Endothelial cell of umbilical vein (primary cell): ENCODE results near the gene KCNMA1. TPM values are rescaled to one million over a fixed set of nuclear protein-coding genes. Genes with fewer than 3 reads are reported as not detected.

Source experiments
- BruUV-seq: library from RNA; stranded (reverse); fragments of 400-500 nt; replicated peaks from 2 replicates; lab custom pipeline; 2021; lab: Mats Ljungman, UMichigan
- CTCF ChIA-PET: fragments of 300-600, 350-600 bp; sonication (Branson Sonifier 250); formaldehyde crosslinking; loops from one replicate; lab custom pipeline; 2021; ENCODE audit warnings: antibody characterized with exemption, inconsistent platforms; lab: Charles Lee
- POLR2A ChIA-PET: fragments of 300-600, 350-600 bp; sonication (Branson Sonifier 250); formaldehyde crosslinking; loops from one replicate; lab custom pipeline; 2021; ENCODE audit warnings: antibody characterized with exemption, inconsistent platforms; lab: Charles Lee
- DNase-seq: peaks from one replicate; pipeline ENCODE4 v3.0.0-alpha.2; 2011; ENCODE audit warnings: low read depth, low spot score
- FAIRE-seq: peaks from 2 replicates; lab custom pipeline; 2011; peaks lifted over from hg19 to GRCh38; lab: Jason Lieb, UNC
- H2AFZ ChIP-seq: 2 replicates; pipeline ENCODE4 v1.6.0; 2012; ENCODE audit warnings: low read depth, low read length, control low read depth, inconsistent platforms
- H3K27ac ChIP-seq: 2 replicates; pipeline ENCODE4 v1.5.1; 2011; ENCODE audit warnings: low read depth, mild to moderate bottlenecking, control low read depth, low read length, moderate library complexity; ENCODE audit not compliant: insufficient read depth
- H3K27me3 ChIP-seq, 2 experiments: 2 replicates each; pipeline versions ENCODE4 v1.6.0 to v1.6.1; 2011; ENCODE audit warnings: low read length in 2 of 2, mixed read lengths in 1 of 2; ENCODE audit not compliant: control insufficient read depth in 2 of 2, insufficient read depth in 2 of 2
- H3K36me3 ChIP-seq, 2 experiments: 2 replicates in 1 of 2; 3 replicates in 1 of 2; pipeline ENCODE4 v1.5.1; 2011; ENCODE audit warnings: low read length in 2 of 2, mild to moderate bottlenecking in 1 of 2, moderate library complexity in 1 of 2; ENCODE audit not compliant: control insufficient read depth in 2 of 2, insufficient read depth in 2 of 2; ENCODE audit errors: extremely low read depth in 1 of 2
- H3K4me1 ChIP-seq: 3 replicates; pipeline ENCODE4 v1.5.1; 2011; ENCODE audit warnings: mild to moderate bottlenecking, low read length; ENCODE audit not compliant: control insufficient read depth, insufficient read depth; ENCODE audit errors: extremely low read depth
- H3K4me2 ChIP-seq: 2 replicates; pipeline ENCODE4 v1.6.1; 2011; ENCODE audit warnings: low read length, control low read depth, mixed read lengths; ENCODE audit not compliant: insufficient read depth
- H3K4me3 ChIP-seq, 3 experiments: fragments of 200-600 bp in 1 of 3; sonication (generic), shearing (Covaris generic) in 1 of 3; replicated peaks in 1 of 3; 2 replicates each; pipeline ENCODE4 v1.5.1; 2011 to 2016; ENCODE audit warnings: control low read depth in 3 of 3, low read length in 3 of 3, mild to moderate bottlenecking in 2 of 3, inconsistent platforms in 1 of 3, low read depth in 1 of 3, moderate library complexity in 1 of 3; ENCODE audit not compliant: insufficient read depth in 1 of 3
- H3K79me2 ChIP-seq: 2 replicates; pipeline ENCODE4 v1.6.0; 2012; ENCODE audit warnings: low read length, inconsistent platforms; ENCODE audit not compliant: control insufficient read depth, insufficient read depth
- H3K9ac ChIP-seq: replicated peaks from 2 replicates; pipeline ENCODE3; 2011; ENCODE audit warnings: low read length, control low read depth; ENCODE audit not compliant: insufficient read depth; ENCODE audit errors: extremely low read depth
- H3K9me1 ChIP-seq: replicated peaks from 3 replicates; pipeline ENCODE4 v1.6.0; 2011; ENCODE audit warnings: mild to moderate bottlenecking, low read length; ENCODE audit not compliant: control insufficient read depth, insufficient read depth; ENCODE audit errors: extremely low read depth
- H3K9me3 ChIP-seq: replicated peaks from 2 replicates; pipeline ENCODE4 v1.5.1; 2012; ENCODE audit warnings: low read length, inconsistent platforms; ENCODE audit not compliant: control insufficient read depth, insufficient read depth
- H4K20me1 ChIP-seq: replicated peaks from 2 replicates; pipeline ENCODE3; 2011; ENCODE audit warnings: mild to moderate bottlenecking, low read length; ENCODE audit not compliant: control insufficient read depth, insufficient read depth; ENCODE audit errors: extremely low read depth
- CTCF ChIP-seq, 2 donors: IDR thresholded peaks; 1 replicate in 1 of 2; 2 replicates in 1 of 2; pipeline ENCODE4 v1.5.1; 2011; ENCODE audit warnings: low read length in 2 of 2, mild to moderate bottlenecking in 2 of 2, moderate library complexity in 2 of 2, control low read depth in 1 of 2, inconsistent platforms in 1 of 2, low read depth in 1 of 2; ENCODE audit not compliant: insufficient read depth in 1 of 2; ENCODE audit errors: extremely low read depth in 1 of 2
- EZH2 ChIP-seq: IDR thresholded peaks from 2 replicates; pipeline ENCODE4 v1.6.1; 2012; ENCODE audit warnings: borderline replicate concordance, low read depth, mild to moderate bottlenecking, moderate library complexity, low read length, inconsistent platforms; ENCODE audit not compliant: severe bottlenecking
- FOS ChIP-seq: IDR thresholded peaks from 2 replicates; pipeline ENCODE4 v1.6.1; 2011; ENCODE audit warnings: mild to moderate bottlenecking, low read length, moderate library complexity, borderline replicate concordance; ENCODE audit not compliant: insufficient read depth
- GATA2 ChIP-seq: IDR thresholded peaks from 2 replicates; pipeline ENCODE4 v1.7.0; 2011; ENCODE audit warnings: low read depth, mild to moderate bottlenecking, moderate library complexity, mixed read lengths, low read length; ENCODE audit not compliant: insufficient read length, insufficient read depth
- JUN ChIP-seq: IDR thresholded peaks from 2 replicates; pipeline ENCODE4 v1.6.1; 2011; ENCODE audit warnings: borderline replicate concordance, low read depth; ENCODE audit not compliant: insufficient read length, insufficient read depth
- MAX ChIP-seq: IDR thresholded peaks from 2 replicates; pipeline ENCODE4 v1.6.1; 2011; ENCODE audit not compliant: insufficient read depth, insufficient read length
- MYC ChIP-seq: IDR thresholded peaks from one replicate; pipeline ENCODE4 v1.6.1; 2011; ENCODE audit warnings: mild to moderate bottlenecking, low read depth, low read length
- POLR2A ChIP-seq: IDR thresholded peaks from 2 replicates; pipeline ENCODE4 v1.6.1; 2012; ENCODE audit warnings: low read depth, mild to moderate bottlenecking, control low read depth, low read length
- POLR2AphosphoS5 ChIP-seq: IDR thresholded peaks from 2 replicates; pipeline ENCODE4 v1.6.1; 2012; ENCODE audit warnings: low read depth, mild to moderate bottlenecking, control low read depth, low read length, moderate library complexity; ENCODE audit not compliant: insufficient read depth
- dilution Hi-C: fragments of 300-500 bp; cut with MboI; formaldehyde crosslinking; loops from one replicate; pipeline ENCODE4 v1.15.0; 2019; ENCODE audit warnings: low sequenced_read_pairs; ENCODE audit not compliant: extremely low pct_ligation_motif_present
- intact Hi-C: fragments of 100-400 bp; cut with micrococcal nuclease; formaldehyde crosslinking; loops from one replicate; pipeline ENCODE4 v1.10.0; 2022
- polyA plus RNA-seq, 4 experiments: library from polyadenylated mRNA; depleted of rRNA in 3 of 4; stranded (reverse) in 3 of 4; unstranded in 1 of 4; fragments of >200 nt; gene quantifications; 2 replicates each; pipeline versions ENCODE4 v1.2.1 to v1.2.3, GENCODE V29; 2011 to 2012; ENCODE audit warnings: missing spikeins in 1 of 4
- total RNA-seq: library from RNA; stranded (reverse); gene quantifications from 2 replicates; pipeline ENCODE4 v1.2.3, GENCODE V29; 2021

KCNMA1 gene
- total and polyA plus RNA-seq, 2 donors (not counting 3 experiments of a cell fraction or from before 2014, with no cell fraction given), result 0.10 to 0.82 TPM

- FAIRE-seq, result no peak
- dilution Hi-C loops (no loop called here), intact Hi-C loops (no loop called here)
- Histone ChIP-seq H4K20me1 (no peaks in the 10 kb centered on the region), H3K27me3 (peaks cover 2 to 4% of the 10 kb centered on the region in 2 experiments), H3K9me3 (no peaks in the 10 kb centered on the region), H3K4me2 (no peak overlapping the region), H3K27ac (no peak overlapping the region), H3K9ac (no peak overlapping the region), H3K36me3 (no peaks in the 10 kb centered on the region), H3K4me1 (no peaks in the 10 kb centered on the region), H2AFZ (no peak overlapping the region), H3K79me2 (no peaks in the 10 kb centered on the region), H3K4me3 (no peak overlapping the region), H3K9me1 (no peaks in the 10 kb centered on the region)
- no TSS peak for BruUV-seq
- ChIA-PET POLR2A (no interaction called here), CTCF (interaction anchor here (1.1 to 1.8 kb wide), 2 partner anchors 17 to 37 kb away, joined by 3 to 10 read pairs; no protein-coding TSS in a partner anchor)
- no peak for DNase-seq
- TF ChIP-seq MAX, result no peak
- TF ChIP-seq FOS, result no peak
- TF ChIP-seq MYC, result no peak
- no peak for TF ChIP-seq EZH2
- TF ChIP-seq GATA2, result no peak
- TF ChIP-seq JUN, result no peak
- no peak for TF ChIP-seq POLR2AphosphoS5
- no peak for TF ChIP-seq POLR2A
- no peak for TF ChIP-seq CTCF (IDR thresholded peaks at IDR 0.05; ENCODE audit: extremely low read depth in 1 of 2, insufficient read depth in 1 of 2, low read depth in 1 of 2, low read length in 2 of 2)
These were observed 615.6 kb downstream of the KCNMA1 start for GRCh38 chr10:77021966-77022490.
